Glutamatergic neuron (in vitro differentiated cells): ENCODE data around the gene ADAMTSL1. TPM values are rescaled to one million over a fixed set of nuclear protein-coding genes. Genes with fewer than 3 reads are reported as not detected.

ENCODE experiments used
- DNase-seq: peaks from one replicate; pipeline ENCODE4 v3.0.0; 2022
- H3K27ac Mint-ChIP-seq: one replicate; pipeline ENCODE4 v1.8.0; 2020; ENCODE audit warnings: mild to moderate bottlenecking, mixed read lengths, inconsistent platforms; ENCODE audit not compliant: unreplicated experiment
- H3K27me3 Mint-ChIP-seq: one replicate; pipeline ENCODE4 v1.8.0; 2020; ENCODE audit warnings: mild to moderate bottlenecking, moderate library complexity, mixed read lengths, inconsistent platforms; ENCODE audit not compliant: unreplicated experiment
- H3K36me3 Mint-ChIP-seq: one replicate; pipeline ENCODE4 v1.8.0; 2020; ENCODE audit warnings: mild to moderate bottlenecking, mixed read lengths, inconsistent platforms; ENCODE audit not compliant: unreplicated experiment
- H3K4me1 Mint-ChIP-seq: one replicate; pipeline ENCODE4 v1.8.0; 2020; ENCODE audit warnings: mild to moderate bottlenecking, low read depth, mixed read lengths, inconsistent platforms; ENCODE audit not compliant: unreplicated experiment
- H3K4me3 Mint-ChIP-seq: one replicate; pipeline ENCODE4 v1.8.0; 2020; ENCODE audit warnings: mild to moderate bottlenecking, mixed read lengths, inconsistent platforms; ENCODE audit not compliant: unreplicated experiment
- H3K9me3 Mint-ChIP-seq: one replicate; pipeline ENCODE4 v1.8.0; 2020; ENCODE audit warnings: mild to moderate bottlenecking, moderate library complexity, mixed read lengths, inconsistent platforms; ENCODE audit not compliant: unreplicated experiment
- total RNA-seq: library from RNA; stranded (reverse); fragmentation: NEBNext Ultra II Directional; extraction: Animal tissue kit (Norgen Biotek cat#: 25700); gene quantifications from one replicate; pipeline ENCODE4 v1.2.1, GENCODE V29; 2021; ENCODE audit not compliant: unreplicated experiment
- TF ChIP-seq, protein P1 (sequence below): fragments of 200-600 bp; sonication (generic); IDR thresholded peaks from one replicate; pipeline ENCODE4 v1.5.0; 2021; ENCODE audit not compliant: partially characterized antibody, unreplicated experiment

The ADAMTSL1 gene
- total RNA-seq, 1 donor from 2014 or later: 0.91 TPM

DNA sequence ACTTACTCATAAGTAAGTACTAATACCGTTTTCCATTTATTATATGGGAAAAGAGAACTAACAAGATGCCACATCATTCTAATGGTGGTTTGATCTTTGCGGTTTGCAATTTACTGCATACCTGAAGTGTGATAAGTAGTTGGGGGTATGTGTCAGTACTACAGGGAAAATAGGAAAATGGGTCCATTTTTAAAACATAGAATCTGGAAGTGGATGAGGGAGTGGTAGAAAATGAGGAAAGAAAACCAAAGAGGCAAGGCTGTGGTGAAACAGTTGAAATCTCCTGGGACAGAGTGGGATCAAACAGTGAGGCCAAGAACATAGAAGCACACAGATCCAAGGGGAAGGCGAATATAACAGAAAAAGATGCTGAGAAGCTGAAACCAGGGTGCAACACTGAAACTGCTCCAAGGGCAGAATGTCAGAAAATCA lies 6.7 kb downstream of the ADAMTSL1 start:
- Mint-ChIP-seq H3K9me3 (no peaks in the 10 kb centered on the region), H3K4me3 (no peak overlapping the region), H3K4me1 (no peaks in the 10 kb centered on the region), H3K27me3 (peaks cover 3% of the 10 kb centered on the region), H3K27ac (no peak overlapping the region), H3K36me3 (no peaks in the 10 kb centered on the region)
- TF ChIP-seq, protein P1, sequence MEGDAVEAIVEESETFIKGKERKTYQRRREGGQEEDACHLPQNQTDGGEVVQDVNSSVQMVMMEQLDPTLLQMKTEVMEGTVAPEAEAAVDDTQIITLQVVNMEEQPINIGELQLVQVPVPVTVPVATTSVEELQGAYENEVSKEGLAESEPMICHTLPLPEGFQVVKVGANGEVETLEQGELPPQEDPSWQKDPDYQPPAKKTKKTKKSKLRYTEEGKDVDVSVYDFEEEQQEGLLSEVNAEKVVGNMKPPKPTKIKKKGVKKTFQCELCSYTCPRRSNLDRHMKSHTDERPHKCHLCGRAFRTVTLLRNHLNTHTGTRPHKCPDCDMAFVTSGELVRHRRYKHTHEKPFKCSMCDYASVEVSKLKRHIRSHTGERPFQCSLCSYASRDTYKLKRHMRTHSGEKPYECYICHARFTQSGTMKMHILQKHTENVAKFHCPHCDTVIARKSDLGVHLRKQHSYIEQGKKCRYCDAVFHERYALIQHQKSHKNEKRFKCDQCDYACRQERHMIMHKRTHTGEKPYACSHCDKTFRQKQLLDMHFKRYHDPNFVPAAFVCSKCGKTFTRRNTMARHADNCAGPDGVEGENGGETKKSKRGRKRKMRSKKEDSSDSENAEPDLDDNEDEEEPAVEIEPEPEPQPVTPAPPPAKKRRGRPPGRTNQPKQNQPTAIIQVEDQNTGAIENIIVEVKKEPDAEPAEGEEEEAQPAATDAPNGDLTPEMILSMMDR: no peak
- no peak for DNase-seq

DNA sequence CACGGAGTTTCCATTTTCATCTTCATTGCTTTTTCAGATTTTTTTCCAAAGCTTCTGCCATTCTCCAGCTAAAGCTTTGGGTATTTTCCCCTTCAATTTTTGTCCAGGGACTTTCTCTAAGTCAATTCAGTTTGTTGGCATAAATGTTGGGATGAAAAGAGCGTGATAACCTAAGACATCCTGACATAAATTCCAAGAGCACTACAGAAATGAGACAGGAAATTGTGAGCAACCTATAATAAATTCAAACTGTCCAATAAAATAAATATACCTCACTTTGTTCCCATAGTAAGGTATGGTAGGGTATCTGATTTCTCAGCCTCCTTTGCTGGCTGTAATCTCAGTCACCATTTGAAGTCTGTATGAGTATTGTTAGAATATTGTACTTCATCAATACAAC lies 8.4 kb downstream of the ADAMTSL1 start:
- Mint-ChIP-seq H3K9me3 (no peaks in the 10 kb centered on the region), H3K27me3 (peaks cover 3% of the 10 kb centered on the region), H3K27ac (no peak overlapping the region), H3K36me3 (no peaks in the 10 kb centered on the region), H3K4me1 (no peaks in the 10 kb centered on the region), H3K4me3 (no peak overlapping the region)
- TF ChIP-seq, protein P1: no peak
- DNase-seq: no peak

DNA sequence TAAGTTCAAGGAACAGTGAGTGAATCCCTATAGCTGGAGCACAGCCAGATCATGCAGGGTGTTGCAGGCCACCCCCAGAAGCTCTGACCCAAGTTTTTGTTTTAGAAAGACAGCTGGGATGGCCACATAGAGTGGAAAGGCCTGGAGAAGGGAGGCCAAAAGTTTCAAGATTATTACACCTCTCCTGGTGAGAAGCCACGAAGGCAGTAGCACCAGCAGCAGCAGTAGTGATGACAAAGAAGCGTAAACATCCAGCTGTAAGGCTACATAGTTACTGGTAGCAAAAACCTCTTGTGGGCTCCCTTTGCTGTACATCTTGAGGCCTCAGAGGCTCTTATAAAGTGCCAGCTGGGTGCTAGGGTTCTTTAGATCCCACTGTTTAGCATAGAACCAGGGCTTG lies 11.8 kb downstream of the ADAMTSL1 start:
- peaks cover 3% of the 10 kb centered on the region for H3K27me3 Mint-ChIP-seq
- TF ChIP-seq, protein P1: no peak
- H3K27ac Mint-ChIP-seq: no peak overlapping the region
- H3K9me3 Mint-ChIP-seq: no peaks in the 10 kb centered on the region
- no peaks in the 10 kb centered on the region for H3K4me1 Mint-ChIP-seq
- H3K4me3 Mint-ChIP-seq: no peak overlapping the region
- H3K36me3 Mint-ChIP-seq: no peaks in the 10 kb centered on the region
- no peak for DNase-seq

DNA sequence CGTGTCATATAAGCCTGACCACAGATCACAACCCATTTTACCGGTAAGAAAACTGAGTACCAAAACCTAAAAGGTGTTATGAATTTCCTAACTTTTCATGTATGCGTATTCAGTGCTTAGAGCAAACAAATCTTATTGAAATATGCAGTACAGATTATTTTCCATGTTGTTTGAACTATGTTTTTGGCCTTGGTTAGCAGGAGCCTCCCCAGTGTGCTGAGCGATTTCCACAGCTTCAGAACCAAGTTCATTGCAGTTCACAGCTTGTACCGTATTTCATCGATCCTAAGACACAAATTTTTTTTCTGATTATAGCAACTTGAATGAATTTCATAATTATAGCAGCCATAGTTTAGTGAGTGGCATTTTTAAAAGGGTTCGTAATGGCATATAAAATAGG lies 13.7 kb downstream of the ADAMTSL1 start:
- no peaks in the 10 kb centered on the region for H3K4me1 Mint-ChIP-seq

DNA sequence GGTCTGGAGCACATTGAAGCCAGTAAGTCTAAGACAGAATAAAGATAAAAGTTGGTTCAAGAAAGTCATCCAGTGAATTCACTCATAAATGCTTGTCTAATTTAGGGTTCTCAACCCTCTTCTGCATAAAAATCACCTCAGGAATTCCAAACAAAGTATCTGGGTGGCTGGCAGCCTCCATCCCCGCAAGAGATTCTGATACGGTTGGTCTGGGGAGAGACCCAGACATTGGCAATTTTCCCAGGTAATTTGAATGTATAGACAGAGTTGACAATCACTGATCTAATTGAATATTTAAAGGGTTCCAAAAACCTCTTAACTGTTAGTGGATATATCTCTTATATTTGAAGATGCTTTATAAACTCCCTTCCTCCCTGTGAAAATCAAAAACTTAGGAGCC lies 14.9 kb downstream of the ADAMTSL1 start:
- Mint-ChIP-seq H3K4me1 (no peaks in the 10 kb centered on the region), H3K4me3 (no peak overlapping the region), H3K36me3 (no peaks in the 10 kb centered on the region)

More for the DNA sequence above, 13.7 kb downstream of the ADAMTSL1 start:
- DNase-seq: no peak
- H3K36me3 Mint-ChIP-seq: no peaks in the 10 kb centered on the region
- no peak overlapping the region for H3K27ac Mint-ChIP-seq
- no peaks in the 10 kb centered on the region for H3K9me3 Mint-ChIP-seq
- TF ChIP-seq, protein P1: no peak
- H3K27me3 Mint-ChIP-seq: peaks cover 3% of the 10 kb centered on the region
- no peak overlapping the region for H3K4me3 Mint-ChIP-seq

More for the DNA sequence above, 14.9 kb downstream of the ADAMTSL1 start:
- Mint-ChIP-seq H3K27ac (no peak overlapping the region), H3K27me3 (peaks cover 3% of the 10 kb centered on the region), H3K9me3 (no peaks in the 10 kb centered on the region)
- TF ChIP-seq, protein P1: no peak
- DNase-seq: no peak
